Measurements from ENCODE around the gene TSC22D4. TPM values are rescaled to one million over a fixed set of nuclear protein-coding genes. Genes with fewer than 3 reads are reported as not detected.

TSC22D4 gene
- total and polyA plus RNA-seq, 9 of the 15 experiments (the other 6 are each of a cell fraction or from before 2014, with no cell fraction given) = 0.37 to 107 (median 28.7) TPM

DNA sequence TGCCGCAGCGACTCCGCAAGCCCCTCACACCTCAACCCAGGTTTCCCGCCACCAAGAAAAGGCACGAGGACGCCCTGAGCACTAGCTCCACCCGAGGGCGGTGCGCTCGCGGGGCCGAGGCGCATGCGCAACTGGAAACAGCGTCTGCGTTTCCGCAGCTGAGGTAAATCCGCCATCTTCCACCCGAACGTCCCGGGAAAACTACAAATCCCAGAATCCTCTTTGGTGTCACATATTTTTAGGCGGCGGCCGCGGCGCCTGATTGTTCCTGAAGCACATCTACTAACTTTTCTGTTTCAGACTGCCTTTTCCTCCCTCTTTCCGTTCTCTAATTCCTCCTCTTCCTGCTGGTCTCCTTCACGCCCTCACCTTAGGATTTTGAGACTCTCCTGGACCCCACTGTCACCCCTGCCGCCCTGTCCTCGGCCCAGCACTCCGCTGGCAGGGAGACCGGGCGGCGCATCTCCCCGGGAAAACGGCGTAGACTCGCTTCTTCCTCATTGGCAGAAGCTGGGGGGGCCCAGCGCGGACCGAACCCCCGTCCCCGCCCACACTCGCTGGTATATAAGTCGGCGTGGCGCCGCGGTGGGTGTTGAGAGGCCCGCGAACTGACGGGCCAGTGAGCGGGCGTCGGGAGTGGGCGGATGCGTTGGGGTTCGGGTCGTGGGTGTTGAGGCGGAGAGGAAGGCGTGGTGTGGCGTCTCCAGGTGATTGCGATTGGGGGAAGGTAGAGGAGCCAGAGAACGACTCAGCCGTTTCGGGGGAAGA lies 50.6 kb downstream of the TSC22D4 start, which contains the start of gene ZCWPW1 (continued):
- TF ChIP-seq CHCHD3 (CRISPR knock-in tag; IDR thresholded peaks at IDR 0.05) = peak; percentile 95; the same call in 1 of the 2 replicates
- peak; percentile 81 to 96 (median 94) for TF ChIP-seq YY1 (IDR thresholded peaks at IDR 0.05; ENCODE audit: borderline replicate concordance in 1 of 3, control insufficient read depth in 1 of 3, extremely low read depth in 1 of 3, insufficient read depth in 3 of 3, insufficient read length in 1 of 3, insufficient replicate concordance in 2 of 3, low read depth in 1 of 3, low read length in 2 of 3)
- peak; percentile 100 for TF ChIP-seq L3MBTL2 (IDR thresholded peaks at IDR 0.05)
- peak; percentile 79 for TF ChIP-seq TEAD4 (IDR thresholded peaks at IDR 0.05; ENCODE audit: low read length)
- peak; percentile 94; the same call in 1 of the 2 replicates for TF ChIP-seq TEAD4 (CRISPR knock-in tag; IDR thresholded peaks at IDR 0.05; ENCODE audit: borderline replicate concordance)
- TF ChIP-seq ETV1 (tag; conservative IDR thresholded peaks at IDR 0.05; ENCODE audit: low read depth) = 0 out of 2 replicates have a peak, but pooled peaks have one; percentile 37
- peak; percentile 40; the same call in 1 of the 2 replicates for TF ChIP-seq MECOM (CRISPR knock-in tag; IDR thresholded peaks at IDR 0.05)
- TF ChIP-seq, protein P1, sequence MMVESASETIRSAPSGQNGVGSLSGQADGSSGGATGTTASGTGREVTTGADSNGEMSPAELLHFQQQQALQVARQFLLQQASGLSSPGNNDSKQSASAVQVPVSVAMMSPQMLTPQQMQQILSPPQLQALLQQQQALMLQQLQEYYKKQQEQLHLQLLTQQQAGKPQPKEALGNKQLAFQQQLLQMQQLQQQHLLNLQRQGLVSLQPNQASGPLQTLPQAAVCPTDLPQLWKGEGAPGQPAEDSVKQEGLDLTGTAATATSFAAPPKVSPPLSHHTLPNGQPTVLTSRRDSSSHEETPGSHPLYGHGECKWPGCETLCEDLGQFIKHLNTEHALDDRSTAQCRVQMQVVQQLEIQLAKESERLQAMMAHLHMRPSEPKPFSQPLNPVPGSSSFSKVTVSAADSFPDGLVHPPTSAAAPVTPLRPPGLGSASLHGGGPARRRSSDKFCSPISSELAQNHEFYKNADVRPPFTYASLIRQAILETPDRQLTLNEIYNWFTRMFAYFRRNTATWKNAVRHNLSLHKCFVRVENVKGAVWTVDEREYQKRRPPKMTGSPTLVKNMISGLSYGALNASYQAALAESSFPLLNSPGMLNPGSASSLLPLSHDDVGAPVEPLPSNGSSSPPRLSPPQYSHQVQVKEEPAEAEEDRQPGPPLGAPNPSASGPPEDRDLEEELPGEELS (CRISPR knock-in tag; IDR thresholded peaks at IDR 0.05; ENCODE audit: borderline replicate concordance) = peak; percentile 96; the same call in 1 of the 2 replicates
- TF ChIP-seq CBFA2T2 (conservative IDR thresholded peaks at IDR 0.05) = 0 out of 2 replicates have a peak, but pooled peaks have one; percentile 5
- TF ChIP-seq ZFP36 (IDR thresholded peaks at IDR 0.05; ENCODE audit: low read depth, low read length, partially characterized antibody) = no peak
- TF ChIP-seq NCOA4 (IDR thresholded peaks at IDR 0.05; ENCODE audit: partially characterized antibody) = peak; percentile 50
- peak; percentile 73; the same call in 1 of the 2 replicates for TF ChIP-seq MTA1 (IDR thresholded peaks at IDR 0.05; ENCODE audit: borderline replicate concordance)
- TF ChIP-seq ZNF586 (CRISPR knock-in tag; conservative IDR thresholded peaks at IDR 0.05) = 0 out of 2 replicates have a peak, but pooled peaks have one; percentile 23
- TF ChIP-seq STAT5B (CRISPR knock-in tag; IDR thresholded peaks at IDR 0.05) = no peak
- TF ChIP-seq SETDB1 (IDR thresholded peaks at IDR 0.05; ENCODE audit: low read length) = no peak
- peak; percentile 56 to 94; a peak in 2 of 4 replicates for TF ChIP-seq TEAD1 (CRISPR knock-in tag; IDR thresholded peaks at IDR 0.05)
- 0 out of 2 replicates have a peak, but pooled peaks have one; percentile 80 for TF ChIP-seq SMARCA5 (IDR thresholded peaks at IDR 0.05)
- TF ChIP-seq POLR2A (conservative IDR thresholded peaks at IDR 0.05) = peak; percentile 100
- no peak; the same call in 1 of the 2 replicates for TF ChIP-seq ZNF75A (CRISPR knock-in tag; IDR thresholded peaks at IDR 0.05)
- no peak; the same call in 1 of the 2 replicates for TF ChIP-seq FOXJ3 (CRISPR knock-in tag; IDR thresholded peaks at IDR 0.05)
- TF ChIP-seq, protein P2, sequence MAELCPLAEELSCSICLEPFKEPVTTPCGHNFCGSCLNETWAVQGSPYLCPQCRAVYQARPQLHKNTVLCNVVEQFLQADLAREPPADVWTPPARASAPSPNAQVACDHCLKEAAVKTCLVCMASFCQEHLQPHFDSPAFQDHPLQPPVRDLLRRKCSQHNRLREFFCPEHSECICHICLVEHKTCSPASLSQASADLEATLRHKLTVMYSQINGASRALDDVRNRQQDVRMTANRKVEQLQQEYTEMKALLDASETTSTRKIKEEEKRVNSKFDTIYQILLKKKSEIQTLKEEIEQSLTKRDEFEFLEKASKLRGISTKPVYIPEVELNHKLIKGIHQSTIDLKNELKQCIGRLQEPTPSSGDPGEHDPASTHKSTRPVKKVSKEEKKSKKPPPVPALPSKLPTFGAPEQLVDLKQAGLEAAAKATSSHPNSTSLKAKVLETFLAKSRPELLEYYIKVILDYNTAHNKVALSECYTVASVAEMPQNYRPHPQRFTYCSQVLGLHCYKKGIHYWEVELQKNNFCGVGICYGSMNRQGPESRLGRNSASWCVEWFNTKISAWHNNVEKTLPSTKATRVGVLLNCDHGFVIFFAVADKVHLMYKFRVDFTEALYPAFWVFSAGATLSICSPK (IDR thresholded peaks at IDR 0.05; ENCODE audit: borderline replicate concordance) = peak; percentile 75; the same call in 1 of the 2 replicates
- TF ChIP-seq, protein P3, sequence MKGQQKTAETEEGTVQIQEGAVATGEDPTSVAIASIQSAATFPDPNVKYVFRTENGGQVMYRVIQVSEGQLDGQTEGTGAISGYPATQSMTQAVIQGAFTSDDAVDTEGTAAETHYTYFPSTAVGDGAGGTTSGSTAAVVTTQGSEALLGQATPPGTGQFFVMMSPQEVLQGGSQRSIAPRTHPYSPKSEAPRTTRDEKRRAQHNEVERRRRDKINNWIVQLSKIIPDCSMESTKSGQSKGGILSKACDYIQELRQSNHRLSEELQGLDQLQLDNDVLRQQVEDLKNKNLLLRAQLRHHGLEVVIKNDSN (CRISPR knock-in tag; IDR thresholded peaks at IDR 0.05) = peak; percentile 71

Data from K562 (cell line).